Measurements from ENCODE around the gene PRKCE.

PRKCE gene

GRCh38 chr2:45871025-45871424 is 219.6 kb downstream of the PRKCE start:
- H3K9me3 Mint-ChIP-seq = peaks cover under 1% of the 10 kb centered on the region
- no peak overlapping the region for H3K4me3 Mint-ChIP-seq
- H3K27ac Mint-ChIP-seq = no peak overlapping the region
- DNase-seq (ENCODE audit: low spot score in 2 of 2) = no peak
- no peaks in the 10 kb centered on the region for H3K36me3 Mint-ChIP-seq
- peaks cover 16% of the 10 kb centered on the region for H3K4me1 Mint-ChIP-seq
- no peak for ATAC-seq

DNA sequence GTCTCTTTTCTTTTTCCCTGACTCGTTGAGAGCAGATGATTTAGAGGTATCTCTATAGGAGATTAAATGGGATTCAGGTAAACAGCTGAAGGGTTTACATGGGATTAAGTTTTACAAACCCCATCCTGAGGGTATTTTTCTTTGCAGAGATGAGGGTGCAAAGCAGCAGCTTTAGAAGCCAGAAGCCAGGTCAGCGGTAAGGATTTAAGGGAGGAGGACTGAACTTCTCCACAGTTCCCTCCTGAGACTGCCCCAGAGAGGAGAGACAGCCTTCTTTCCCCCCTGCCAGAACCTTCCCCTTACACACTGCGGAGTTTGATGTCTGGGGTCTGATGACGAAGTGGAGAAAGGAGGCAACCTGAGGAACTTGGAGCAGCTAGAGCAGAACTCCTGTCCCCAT is 220.1 kb downstream of the PRKCE start:
- no peak overlapping the region for H3K27ac Mint-ChIP-seq
- H3K36me3 Mint-ChIP-seq = no peaks in the 10 kb centered on the region

GRCh38 chr2:45872211-45872610 is 220.7 kb downstream of the PRKCE start:
- Mint-ChIP-seq H3K36me3 (no peaks in the 10 kb centered on the region), H3K4me1 (peaks cover 16% of the 10 kb centered on the region), H3K4me3 (no peak overlapping the region), H3K27ac (no peak overlapping the region), H3K9me3 (peaks cover 10% of the 10 kb centered on the region)
- no peak for ATAC-seq
- no peak for DNase-seq (ENCODE audit: low spot score in 2 of 2)

More for the DNA sequence above, 220.1 kb downstream of the PRKCE start:
- Mint-ChIP-seq H3K4me1 (peaks cover 16% of the 10 kb centered on the region), H3K4me3 (no peak overlapping the region), H3K9me3 (peaks cover 6% of the 10 kb centered on the region)
- DNase-seq (ENCODE audit: low spot score in 2 of 2) = no peak
- ATAC-seq = no peak

- DNase-seq (ENCODE audit: low spot score in 2 of 2) (no peak), ATAC-seq (no peak)
- H3K4me3 Mint-ChIP-seq = no peak overlapping the region
- H3K4me1 Mint-ChIP-seq = peaks cover 16% of the 10 kb centered on the region
- no peak overlapping the region for H3K27ac Mint-ChIP-seq
- H3K9me3 Mint-ChIP-seq = peaks cover 13% of the 10 kb centered on the region
- H3K36me3 Mint-ChIP-seq = no peaks in the 10 kb centered on the region
Measured at GRCh38 chr2:45874344-45874743, 222.9 kb downstream of the PRKCE start.

GRCh38 chr2:45876611-45877010 is 225.1 kb downstream of the PRKCE start:
- H3K36me3 Mint-ChIP-seq = no peaks in the 10 kb centered on the region

GRCh38 chr2:45879406-45879805 is 227.9 kb downstream of the PRKCE start:
- Mint-ChIP-seq H3K4me1 (no peaks in the 10 kb centered on the region), H3K27ac (no peak overlapping the region), H3K9me3 (peaks cover 13% of the 10 kb centered on the region), H3K36me3 (no peaks in the 10 kb centered on the region), H3K4me3 (no peak overlapping the region)
- ATAC-seq (no peak), DNase-seq (ENCODE audit: low spot score in 2 of 2) (no peak)

More at GRCh38 chr2:45876611-45877010, 225.1 kb downstream of the PRKCE start:
- DNase-seq (ENCODE audit: low spot score in 2 of 2) (no peak), ATAC-seq (no peak)
- no peak overlapping the region for H3K27ac Mint-ChIP-seq
- H3K4me1 Mint-ChIP-seq = peaks cover 11% of the 10 kb centered on the region
- H3K9me3 Mint-ChIP-seq = peaks cover 13% of the 10 kb centered on the region
- no peak overlapping the region for H3K4me3 Mint-ChIP-seq

- no peak overlapping the region for H3K4me3 Mint-ChIP-seq
- H3K27ac Mint-ChIP-seq = no peak overlapping the region
- no peaks in the 10 kb centered on the region for H3K4me1 Mint-ChIP-seq
- no peak for DNase-seq (ENCODE audit: low spot score in 2 of 2)
- H3K36me3 Mint-ChIP-seq = no peaks in the 10 kb centered on the region
- ATAC-seq = no peak
- peaks cover 13% of the 10 kb centered on the region for H3K9me3 Mint-ChIP-seq
Measured at GRCh38 chr2:45879936-45880335, 228.5 kb downstream of the PRKCE start.

DNA sequence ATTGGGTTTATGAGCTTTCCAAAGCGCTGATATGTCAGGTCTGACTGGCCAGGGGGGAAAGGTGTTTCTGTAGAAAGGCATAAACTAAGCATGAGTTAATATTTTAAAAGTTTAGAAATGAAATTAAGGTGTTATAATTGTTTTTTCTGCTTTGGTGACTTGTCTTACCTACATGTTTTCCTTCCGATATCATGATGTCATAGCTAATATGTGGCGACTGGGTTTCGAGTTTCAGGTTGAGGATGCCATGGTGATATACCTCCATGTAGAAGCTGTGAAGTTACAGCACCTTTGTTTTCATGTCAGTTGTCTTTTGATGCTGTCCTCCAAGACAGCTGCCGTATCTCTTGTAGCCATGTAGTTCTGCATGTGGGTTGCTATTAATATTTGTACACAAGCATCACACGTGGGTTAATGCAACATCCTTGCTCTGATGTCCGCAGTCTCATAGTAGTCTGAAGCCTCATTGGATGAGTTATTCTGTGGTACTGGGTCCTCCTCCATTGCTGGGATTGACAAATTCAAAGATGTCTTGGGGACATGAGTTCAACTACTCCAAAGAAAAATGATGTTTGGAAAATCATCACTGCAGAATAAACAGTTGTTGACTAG is 230.6 kb downstream of the PRKCE start:
- no peak overlapping the region for H3K27ac Mint-ChIP-seq
- peaks cover 3% of the 10 kb centered on the region for H3K9me3 Mint-ChIP-seq
- no peak overlapping the region for H3K4me3 Mint-ChIP-seq
- no peaks in the 10 kb centered on the region for H3K36me3 Mint-ChIP-seq
- ATAC-seq (no peak), DNase-seq (ENCODE audit: low spot score in 2 of 2) (no peak)
- peaks cover 4% of the 10 kb centered on the region for H3K4me1 Mint-ChIP-seq

DNA sequence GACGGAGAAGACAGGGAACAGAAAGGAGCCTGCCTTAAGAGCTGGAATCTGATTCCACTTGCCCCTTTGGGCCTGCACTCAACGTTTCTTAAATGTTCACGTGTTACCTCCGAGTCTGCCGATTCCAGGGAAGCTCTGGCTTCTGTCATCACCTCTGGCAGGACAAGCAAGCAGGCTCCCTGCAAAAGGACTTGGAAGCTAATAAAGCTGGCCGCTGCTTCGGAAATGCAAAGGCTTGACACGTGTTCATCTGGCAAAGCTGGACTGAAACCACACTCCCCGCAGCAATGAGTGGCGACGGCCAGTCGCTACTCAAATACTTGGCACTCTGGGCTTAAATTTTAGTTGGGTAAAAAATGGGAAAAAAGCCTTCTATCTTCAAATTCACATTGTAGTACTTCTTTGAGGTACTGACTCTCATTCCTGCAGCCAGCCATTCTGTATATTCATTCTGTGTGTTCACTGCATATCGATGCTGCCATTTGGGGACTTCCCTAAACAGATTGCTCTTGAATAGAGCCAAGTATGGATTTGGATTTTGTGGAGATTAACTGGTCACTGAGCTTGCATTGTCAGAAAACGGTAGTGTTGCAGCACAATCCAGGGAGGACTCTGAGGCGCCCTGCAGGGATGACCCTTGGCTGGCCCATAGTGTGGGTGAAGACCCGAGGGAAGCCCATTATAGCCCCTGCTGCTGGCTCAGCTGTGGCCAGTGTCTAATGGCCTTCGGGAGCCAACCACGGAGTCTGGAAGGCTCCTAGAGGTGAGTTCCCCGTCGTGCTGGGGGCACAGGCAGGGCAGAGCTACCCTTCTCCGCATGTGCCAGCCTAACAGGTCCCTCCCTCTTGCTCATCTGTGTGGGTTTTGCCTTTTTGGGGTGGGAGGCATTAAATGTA is 231.5 kb downstream of the PRKCE start:
- Mint-ChIP-seq H3K4me1 (peaks cover 4% of the 10 kb centered on the region), H3K9me3 (no peaks in the 10 kb centered on the region), H3K4me3 (no peak overlapping the region), H3K36me3 (no peaks in the 10 kb centered on the region), H3K27ac (no peak overlapping the region)
- DNase-seq (ENCODE audit: low spot score in 2 of 2) (no peak), ATAC-seq (no peak)

- Mint-ChIP-seq H3K9me3 (no peaks in the 10 kb centered on the region), H3K4me3 (no peak overlapping the region), H3K36me3 (no peaks in the 10 kb centered on the region), H3K4me1 (peaks cover 4% of the 10 kb centered on the region), H3K27ac (no peak overlapping the region)
- no peak for ATAC-seq
- no peak for DNase-seq (ENCODE audit: low spot score in 2 of 2)
Measured at GRCh38 chr2:45883603-45884000, 232.1 kb downstream of the PRKCE start.

- H3K9me3 Mint-ChIP-seq = no peaks in the 10 kb centered on the region
- no peak for ATAC-seq
- H3K27ac Mint-ChIP-seq = no peak overlapping the region
- H3K4me1 Mint-ChIP-seq = peaks cover 4% of the 10 kb centered on the region
- no peaks in the 10 kb centered on the region for H3K36me3 Mint-ChIP-seq
- H3K4me3 Mint-ChIP-seq = no peak overlapping the region
- no peak for DNase-seq (ENCODE audit: low spot score in 2 of 2)
Measured at GRCh38 chr2:45884126-45884525, 232.7 kb downstream of the PRKCE start.

- Mint-ChIP-seq H3K9me3 (no peaks in the 10 kb centered on the region), H3K36me3 (no peaks in the 10 kb centered on the region), H3K4me3 (no peak overlapping the region), H3K4me1 (peaks cover 11% of the 10 kb centered on the region), H3K27ac (no peak overlapping the region)
- no peak for ATAC-seq
- DNase-seq (ENCODE audit: low spot score in 2 of 2) = no peak
Measured at GRCh38 chr2:45885171-45885621, 233.7 kb downstream of the PRKCE start.

GRCh38 chr2:45886171-45886663 is 234.7 kb downstream of the PRKCE start:
- Mint-ChIP-seq H3K4me1 (peaks cover 18% of the 10 kb centered on the region), H3K27ac (no peak overlapping the region), H3K9me3 (no peaks in the 10 kb centered on the region), H3K36me3 (no peaks in the 10 kb centered on the region), H3K4me3 (no peak overlapping the region)
- ATAC-seq (no peak), DNase-seq (ENCODE audit: low spot score in 2 of 2) (no peak)

GRCh38 chr2:45888167-45888566 is 236.7 kb downstream of the PRKCE start:
- Mint-ChIP-seq H3K27ac (no peak overlapping the region), H3K9me3 (no peaks in the 10 kb centered on the region), H3K4me1 (peaks cover 26% of the 10 kb centered on the region), H3K36me3 (no peaks in the 10 kb centered on the region), H3K4me3 (no peak overlapping the region)
- ATAC-seq (no peak), DNase-seq (ENCODE audit: low spot score in 2 of 2) (no peak)

- no peak for DNase-seq (ENCODE audit: low spot score in 2 of 2)
Measured at GRCh38 chr2:45888641-45889040, 237.2 kb downstream of the PRKCE start.

DNA sequence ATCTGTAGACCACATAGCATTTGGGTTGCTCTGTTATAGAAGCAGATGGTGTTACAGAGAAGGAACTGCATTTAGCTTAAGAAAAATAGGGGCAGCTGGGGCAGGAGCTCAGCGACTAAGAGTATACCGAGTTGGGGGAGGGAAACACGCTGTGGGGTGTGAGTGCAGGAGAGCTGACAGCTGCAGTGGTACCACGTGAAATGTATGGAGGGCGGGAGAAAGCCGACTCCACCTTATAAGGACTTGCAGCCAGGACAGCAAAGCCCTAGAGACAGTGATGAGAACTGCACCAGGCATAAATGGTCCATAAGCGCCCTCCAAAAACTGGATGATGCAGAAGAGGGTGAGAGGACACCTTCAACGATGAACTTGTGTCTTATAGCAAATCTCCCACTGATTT is 237.6 kb downstream of the PRKCE start:
- no peaks in the 10 kb centered on the region for H3K9me3 Mint-ChIP-seq
- DNase-seq (ENCODE audit: low spot score in 2 of 2) (no peak), ATAC-seq (peak; percentile 80)
- no peak overlapping the region for H3K27ac Mint-ChIP-seq
- H3K4me1 Mint-ChIP-seq = peaks cover 26% of the 10 kb centered on the region
- H3K36me3 Mint-ChIP-seq = no peaks in the 10 kb centered on the region
- H3K4me3 Mint-ChIP-seq = no peak overlapping the region

More at GRCh38 chr2:45888641-45889040, 237.2 kb downstream of the PRKCE start:
- H3K27ac Mint-ChIP-seq = no peak overlapping the region
- peaks cover 26% of the 10 kb centered on the region for H3K4me1 Mint-ChIP-seq
- H3K9me3 Mint-ChIP-seq = no peaks in the 10 kb centered on the region
- H3K4me3 Mint-ChIP-seq = no peak overlapping the region
- ATAC-seq = no peak
- no peaks in the 10 kb centered on the region for H3K36me3 Mint-ChIP-seq
